GM18873 (cell line): ENCODE data around the gene TTL.
"Not testable (repeated sequence)": the region's sequence is repeated elsewhere in the genome, so short reads cannot be mapped to it uniquely, and the experiment has no call there.

Experiments used
- ATAC-seq: cut with Tn5 transposase; IDR thresholded peaks from one replicate; pipeline ENCODE4 v1.9.1; 2021; ENCODE audit warnings: mild to moderate bottlenecking, moderate library complexity, moderate number of reproducible peaks; ENCODE audit not compliant: unreplicated experiment, low FRiP score

The TTL gene

DNA sequence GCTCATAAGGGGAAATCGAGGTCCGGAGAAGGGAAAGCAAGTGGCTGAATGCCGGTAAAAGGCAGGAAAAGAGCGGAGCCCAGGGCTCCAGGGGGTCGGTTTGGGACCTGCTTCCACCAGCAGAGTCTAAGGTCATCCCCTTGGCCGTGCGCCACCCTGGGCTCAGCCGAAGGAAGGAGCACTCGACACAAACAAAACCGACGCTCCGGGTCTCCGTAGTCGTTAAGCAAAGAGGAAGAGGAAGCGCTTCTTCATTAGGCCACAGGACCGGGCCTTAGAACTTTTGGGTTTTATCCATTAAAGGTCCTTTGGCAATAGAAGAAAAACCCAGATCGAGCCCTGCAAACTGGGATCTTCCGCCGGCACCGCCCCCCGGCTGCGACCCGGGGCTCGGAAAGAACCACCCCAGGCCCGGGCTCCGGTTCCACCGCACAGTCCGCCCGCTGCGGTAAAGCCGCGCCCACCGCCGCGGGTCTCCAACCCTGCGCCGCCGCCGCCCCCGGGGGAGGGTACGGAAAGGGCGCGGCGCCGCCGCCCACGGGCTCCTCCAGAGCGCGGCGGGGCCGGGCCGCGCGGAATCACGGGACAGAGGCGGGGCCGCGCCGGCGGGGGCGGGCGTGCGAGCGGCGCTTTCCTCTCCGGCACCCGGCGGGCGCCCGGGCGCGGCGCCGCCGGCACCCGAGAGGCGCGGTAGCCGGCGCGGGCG, at the start of gene TTL:
Gene TTL, plus strand, starts transcription at position 629 of the 706 bp plus-strand sequence. CDS start 189 bp downstream, outside the sequence.
- ATAC-seq, result peak; percentile 38

DNA sequence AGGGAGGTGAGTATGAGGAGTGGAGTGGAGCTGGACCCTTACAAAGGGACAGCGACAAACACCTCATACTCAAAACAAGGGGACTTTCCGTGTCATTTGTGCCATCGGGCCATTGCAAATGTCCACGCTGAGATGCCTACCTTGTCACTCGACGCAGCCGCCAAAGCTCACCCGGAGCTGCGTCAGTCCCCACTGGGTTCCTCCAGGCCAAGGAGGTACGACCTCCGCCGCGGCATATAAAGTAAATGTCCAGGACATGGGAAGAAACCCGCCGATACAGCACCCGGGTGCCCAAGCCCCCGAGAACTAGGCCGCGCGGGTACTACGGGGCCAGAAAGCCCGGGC, 49.6 kb upstream of the TTL start:
- ATAC-seq, result not testable (repeated sequence)

- peak; percentile 44 for ATAC-seq
These were observed 49.0 kb upstream of the TTL start for GRCh38 chr2:112432735-112433479.

DNA sequence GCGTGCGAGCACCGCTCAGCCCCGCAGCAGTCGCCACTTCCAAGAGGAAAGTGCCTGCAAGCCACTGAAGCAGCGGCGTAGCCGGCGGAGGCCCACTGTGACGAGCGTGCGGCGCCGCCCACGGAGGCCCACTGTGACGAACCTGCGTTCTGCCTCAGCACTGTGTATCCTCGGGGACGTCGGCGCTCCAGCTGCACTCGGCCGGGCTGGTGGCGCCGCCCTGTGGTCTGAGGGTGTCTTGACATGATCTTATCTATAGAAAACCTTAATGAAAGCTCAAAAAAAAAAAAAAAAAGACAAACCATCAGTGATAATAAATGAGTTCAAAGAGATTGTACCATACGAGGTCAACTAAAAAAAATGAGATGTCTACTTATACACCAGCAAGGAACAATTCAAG, 48.5 kb upstream of the TTL start, which contains the start of gene RGPD8:
Gene RGPD8, minus strand, starts transcription at position 166 of the 400 bp plus-strand sequence. CDS start 192 bp downstream, outside the sequence.
- ATAC-seq, result peak; percentile 95

DNA sequence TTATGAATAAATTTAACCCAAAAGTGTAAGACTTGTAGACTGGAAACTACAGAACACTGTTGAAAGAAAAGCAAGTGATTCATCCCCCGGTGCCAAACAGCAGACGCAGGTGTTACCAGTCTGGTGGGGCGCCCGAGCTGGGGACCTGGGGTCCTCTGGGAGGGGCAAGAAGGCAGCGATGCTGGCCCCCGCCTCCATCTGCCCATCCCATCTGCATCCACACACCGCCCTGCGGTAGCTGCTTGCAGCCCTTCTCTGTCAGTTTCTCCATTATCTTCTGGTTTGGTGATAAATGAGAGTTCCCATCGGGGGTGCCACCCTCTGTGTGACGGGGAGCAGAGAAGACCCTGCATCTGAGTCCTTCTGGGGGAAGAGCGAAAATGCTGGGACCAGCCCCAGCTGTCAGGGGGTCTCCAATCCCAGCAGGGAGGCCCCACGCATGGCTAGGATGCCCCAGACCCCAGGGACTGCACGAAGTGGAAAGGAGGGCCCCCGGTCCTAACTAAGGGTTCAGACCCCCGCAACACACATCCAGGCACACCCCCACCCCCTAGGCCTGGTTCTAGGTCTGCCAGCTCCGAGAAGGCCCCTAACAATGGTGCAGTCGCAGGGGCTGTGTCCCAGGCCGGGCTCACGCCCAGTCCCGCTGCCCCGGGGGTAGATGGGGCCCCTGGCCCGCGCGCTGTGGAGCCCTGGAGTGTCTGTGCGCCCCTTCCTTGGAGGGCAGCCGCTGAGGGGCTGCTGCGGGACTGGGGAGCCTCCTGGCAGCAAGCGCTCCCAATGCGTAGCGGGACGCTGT, 47.8 kb upstream of the TTL start:
- ATAC-seq, result no peak

DNA sequence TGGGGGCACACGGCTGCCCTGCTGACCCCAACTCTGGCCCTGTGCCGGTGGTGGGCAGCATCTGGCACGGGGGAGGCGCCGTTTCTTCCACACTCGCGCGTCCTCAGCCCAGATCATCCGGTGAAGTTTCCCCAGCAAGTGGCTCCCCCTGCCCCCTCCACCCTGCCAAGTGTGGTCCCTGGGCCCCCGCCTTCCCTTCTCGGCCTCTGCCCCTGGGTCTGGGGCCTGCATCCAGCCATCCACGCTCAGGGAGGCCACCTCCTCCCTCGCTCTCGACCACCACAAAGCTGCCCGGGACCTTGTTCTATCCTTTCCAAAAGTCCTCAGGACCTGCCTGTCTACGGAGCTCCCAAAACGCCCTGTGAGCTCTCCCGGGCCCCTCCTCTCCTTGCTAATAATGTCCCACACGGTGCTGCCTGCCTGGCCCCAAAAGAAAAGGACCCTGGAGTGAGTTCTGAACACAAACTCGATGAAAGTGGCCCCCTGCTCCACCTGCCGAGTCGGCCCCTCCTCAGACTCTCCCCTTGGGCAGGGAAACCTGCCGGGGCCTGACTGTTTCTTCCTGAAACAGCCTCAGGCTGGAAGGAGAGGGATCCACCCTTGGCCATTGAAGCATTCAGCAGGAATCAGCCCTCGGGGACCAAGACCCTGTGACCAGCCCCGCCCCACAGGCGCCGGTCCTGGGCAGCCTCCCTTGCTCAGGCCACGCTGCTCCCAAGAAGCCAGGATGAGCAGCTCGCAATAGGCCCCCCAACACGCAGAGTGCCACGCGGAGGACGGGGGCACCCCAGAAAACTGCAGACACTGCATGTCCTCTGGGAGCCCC, 46.9 kb upstream of the TTL start:
- not testable (repeated sequence) for ATAC-seq

DNA sequence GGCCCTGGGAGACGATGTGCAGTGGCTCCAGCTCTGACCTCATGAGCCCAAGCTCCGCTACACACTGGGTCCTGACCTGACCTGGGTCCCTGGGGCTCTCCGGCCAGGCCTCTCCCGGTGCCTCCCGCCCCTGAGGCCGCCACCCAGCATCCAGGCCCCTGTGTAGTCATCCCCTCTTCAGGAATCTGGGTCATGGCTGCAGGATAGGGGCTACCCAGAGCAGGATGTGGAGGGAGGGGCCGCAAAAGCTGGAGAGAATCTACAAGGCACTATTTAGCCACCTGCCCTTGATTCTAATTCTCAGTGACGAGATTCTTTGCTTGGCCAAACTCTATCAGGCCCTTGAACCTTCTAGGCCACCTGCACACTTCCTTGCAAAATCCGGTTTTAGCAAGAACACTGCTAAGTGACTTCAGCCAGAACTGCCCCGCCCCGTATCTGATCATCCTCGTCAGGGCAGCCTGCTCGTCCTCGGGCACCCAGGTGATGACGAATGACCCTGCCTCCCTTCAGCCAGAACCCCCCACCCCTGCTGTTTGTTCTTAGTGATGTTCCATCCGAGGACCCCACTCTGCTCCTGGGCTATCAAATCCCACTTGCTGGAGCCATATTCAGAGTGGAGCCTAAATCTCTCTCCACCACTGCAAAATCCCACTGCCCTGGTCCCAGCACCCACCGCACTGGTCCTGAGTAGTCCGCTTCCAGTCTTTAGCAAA, 46.1 kb upstream of the TTL start:
- not testable (repeated sequence) for ATAC-seq

DNA sequence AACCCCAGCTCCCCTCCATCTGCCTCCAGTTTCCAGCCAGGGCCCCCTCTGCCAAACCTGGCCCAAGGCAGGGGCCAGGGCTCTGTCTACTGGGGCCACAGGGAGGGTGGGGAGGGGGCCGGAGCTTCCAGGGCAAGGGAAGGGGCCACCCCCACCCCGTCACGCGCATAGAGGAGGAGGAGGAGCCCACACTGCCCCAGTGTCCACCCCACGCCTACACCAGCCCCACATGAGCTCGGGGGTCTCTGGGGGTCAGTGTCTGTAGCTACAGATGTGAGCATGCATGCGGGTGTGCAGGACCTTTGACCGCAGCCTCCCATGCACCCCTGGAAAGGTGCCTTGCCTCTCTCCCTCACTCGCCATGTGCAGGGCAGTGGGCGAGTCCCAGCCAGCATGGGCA, 45.0 kb upstream of the TTL start:
- ATAC-seq, result not testable (repeated sequence)

DNA sequence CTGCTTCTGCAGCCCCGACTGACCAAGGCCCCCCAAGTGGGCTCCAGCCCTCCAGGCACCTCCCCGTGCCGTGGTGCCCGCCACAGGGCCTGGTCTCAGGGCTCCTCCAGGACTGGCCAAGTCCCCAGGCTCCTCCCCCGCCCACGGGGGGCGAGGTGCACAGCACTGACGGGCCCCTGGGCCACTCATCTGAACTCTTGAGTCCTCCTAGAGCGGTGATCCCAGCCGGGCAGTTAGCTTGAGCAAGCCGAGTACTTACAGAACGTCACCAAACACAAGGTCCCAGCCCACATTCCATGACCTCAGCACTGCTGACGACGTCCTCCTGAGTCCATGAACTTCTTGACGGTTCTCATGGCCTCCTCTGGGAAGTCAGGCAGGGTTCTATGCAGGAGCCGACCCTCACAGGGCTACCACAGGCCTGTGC, 44.5 kb upstream of the TTL start:
- not testable (repeated sequence) for ATAC-seq

- not testable (repeated sequence) for ATAC-seq
These were observed 43.2 kb upstream of the TTL start for GRCh38 chr2:112438603-112439261.

DNA sequence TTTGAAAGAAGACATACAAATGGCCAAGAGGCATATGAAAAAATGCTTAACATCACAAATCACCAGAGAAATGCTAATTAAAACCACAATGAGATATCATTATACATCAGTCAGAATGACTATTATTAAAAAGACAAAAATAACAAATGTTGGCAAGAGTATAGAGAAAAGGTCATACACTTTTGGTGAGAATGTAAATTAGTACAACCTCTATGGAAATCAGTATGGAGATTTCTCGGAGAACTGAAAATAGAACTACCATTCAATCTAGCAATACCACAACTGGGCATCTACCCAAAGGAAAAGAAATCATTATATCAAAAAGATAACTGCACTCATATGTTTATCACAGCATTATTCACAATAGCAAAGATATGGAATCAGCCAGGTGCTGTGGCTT, 37.7 kb upstream of the TTL start:
- ATAC-seq, result not testable (repeated sequence)

- ATAC-seq, result no peak
These were observed 32.1 kb upstream of the TTL start for GRCh38 chr2:112449854-112450253.

GRCh38 chr2:112451317-112451716, 30.6 kb upstream of the TTL start:
- ATAC-seq, result no peak

- ATAC-seq, result no peak
These were observed 27.4 kb upstream of the TTL start for GRCh38 chr2:112454586-112454985.

GRCh38 chr2:112459372-112459771, 22.6 kb upstream of the TTL start:
- no peak for ATAC-seq

GRCh38 chr2:112462178-112462577, 19.8 kb upstream of the TTL start:
- no peak for ATAC-seq

DNA sequence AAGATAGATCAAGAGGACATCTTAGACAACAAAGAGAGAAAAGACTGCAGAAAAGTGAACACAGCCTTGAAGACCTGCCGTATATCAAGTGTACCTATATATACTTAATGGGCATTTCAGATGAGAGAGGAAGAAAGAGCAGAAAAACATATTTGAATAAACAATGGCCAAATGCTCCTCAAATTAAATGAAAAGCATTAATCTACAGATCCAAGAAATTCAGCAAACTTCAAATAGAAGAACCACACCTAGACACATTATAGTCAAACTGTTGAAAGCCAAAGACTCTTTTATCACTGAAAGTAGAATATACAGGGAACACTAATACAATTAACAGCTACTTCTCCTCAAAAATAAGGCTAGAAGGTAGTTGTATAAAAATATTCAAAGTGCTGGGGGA, 18.7 kb upstream of the TTL start:
- ATAC-seq, result no peak

GRCh38 chr2:112465382-112465781, 16.6 kb upstream of the TTL start:
- no peak for ATAC-seq
